Retinal pigment epithelial cell (primary cell): ENCODE results near the gene ZNF296.

Experiments
- DNase-seq: peaks from one replicate; pipeline ENCODE4 v3.0.0-alpha.2; 2010; ENCODE audit warnings: low read depth
- H3K4me3 ChIP-seq: 2 replicates; pipeline ENCODE4 v1.5.1; 2011; ENCODE audit warnings: mild to moderate bottlenecking, low read length, control low read depth, moderate library complexity
- CTCF ChIP-seq: conservative IDR thresholded peaks from 2 replicates; pipeline ENCODE4 v1.5.1; 2011; ENCODE audit warnings: low read depth, low read length, control low read depth, inconsistent platforms

ZNF296 gene

GRCh38 chr19:45118106-45118505 lies 41.8 kb upstream of the ZNF296 start:
- no peak overlapping the region for H3K4me3 ChIP-seq
- TF ChIP-seq CTCF, result no peak
- no peak for DNase-seq

GRCh38 chr19:45117671-45118070 lies 41.4 kb upstream of the ZNF296 start:
- no peak overlapping the region for H3K4me3 ChIP-seq
- no peak for DNase-seq
- no peak for TF ChIP-seq CTCF

- H3K4me3 ChIP-seq, result no peak overlapping the region
- no peak for DNase-seq
Measured at GRCh38 chr19:45117167-45117594, 40.9 kb upstream of the ZNF296 start.

GRCh38 chr19:45115809-45116615 lies 39.7 kb upstream of the ZNF296 start:
- DNase-seq, result no peak
- H3K4me3 ChIP-seq, result no peak overlapping the region
- TF ChIP-seq CTCF, result no peak

More at GRCh38 chr19:45117167-45117594, 40.9 kb upstream of the ZNF296 start:
- TF ChIP-seq CTCF, result no peak

- TF ChIP-seq CTCF, result no peak
- no peak overlapping the region for H3K4me3 ChIP-seq
- no peak for DNase-seq
Measured at GRCh38 chr19:45114116-45114515, 37.8 kb upstream of the ZNF296 start.

DNA sequence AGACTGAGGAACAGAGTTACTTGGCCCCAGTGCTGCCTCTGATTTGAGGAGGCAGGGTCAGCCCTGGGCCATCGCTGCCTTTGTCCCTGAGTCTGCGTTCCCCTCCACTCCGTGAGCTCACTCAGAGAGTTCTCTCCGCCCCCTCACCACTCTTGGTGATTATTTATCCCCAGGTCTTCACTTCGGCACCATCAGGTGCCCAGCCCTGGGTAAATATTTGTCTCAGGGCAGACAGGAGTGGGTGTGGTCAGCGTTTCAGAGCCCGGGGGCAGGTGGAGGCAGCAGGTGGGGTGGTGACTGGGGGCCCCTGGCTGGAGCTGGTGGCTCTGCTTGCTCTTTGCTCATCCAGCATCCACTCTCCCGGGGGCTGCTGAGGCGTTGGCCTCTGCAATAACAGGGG lies 37.4 kb upstream of the ZNF296 start:
- no peak for TF ChIP-seq CTCF
- no peak for DNase-seq

More for the DNA sequence above, 37.4 kb upstream of the ZNF296 start:
- no peak overlapping the region for H3K4me3 ChIP-seq
